Measurements from ENCODE around the gene SLC44A5. TPM values are rescaled to one million over a fixed set of nuclear protein-coding genes. Genes with fewer than 3 reads are reported as not detected.

The SLC44A5 gene
- total RNA-seq, 1 donor from 2014 or later = 0.20 TPM

DNA sequence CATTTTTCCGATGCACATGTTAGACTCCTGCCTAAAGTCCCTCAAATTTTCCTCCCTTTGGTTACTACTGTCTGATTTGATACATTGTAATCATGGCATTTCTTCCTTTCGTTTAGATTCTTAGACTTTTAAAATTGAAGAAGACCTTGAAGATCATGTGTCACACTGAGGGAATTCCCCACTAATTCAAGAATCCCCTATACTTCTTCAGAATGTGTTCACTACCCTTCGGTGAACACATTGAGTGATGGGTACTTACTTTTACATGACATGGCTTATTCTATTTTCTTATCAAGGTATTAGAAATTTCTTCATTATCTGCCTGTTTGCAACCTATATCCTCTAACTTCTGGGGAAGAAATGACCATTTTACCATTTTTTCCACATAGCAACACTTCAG, 390.8 kb downstream of the SLC44A5 start:
- Mint-ChIP-seq H3K4me1 (ENCODE audit: low read depth) (no peaks in the 10 kb centered on the region), H3K27me3 (ENCODE audit: low read depth) (peaks cover 16% of the 10 kb centered on the region), H3K4me3 (ENCODE audit: unreplicated experiment) (no peak overlapping the region), H3K36me3 (ENCODE audit: low read depth) (no peaks in the 10 kb centered on the region), H3K9me3 (ENCODE audit: low read depth) (no peaks in the 10 kb centered on the region), H3K27ac (ENCODE audit: unreplicated experiment) (no peak overlapping the region)
- TF ChIP-seq, protein P1, sequence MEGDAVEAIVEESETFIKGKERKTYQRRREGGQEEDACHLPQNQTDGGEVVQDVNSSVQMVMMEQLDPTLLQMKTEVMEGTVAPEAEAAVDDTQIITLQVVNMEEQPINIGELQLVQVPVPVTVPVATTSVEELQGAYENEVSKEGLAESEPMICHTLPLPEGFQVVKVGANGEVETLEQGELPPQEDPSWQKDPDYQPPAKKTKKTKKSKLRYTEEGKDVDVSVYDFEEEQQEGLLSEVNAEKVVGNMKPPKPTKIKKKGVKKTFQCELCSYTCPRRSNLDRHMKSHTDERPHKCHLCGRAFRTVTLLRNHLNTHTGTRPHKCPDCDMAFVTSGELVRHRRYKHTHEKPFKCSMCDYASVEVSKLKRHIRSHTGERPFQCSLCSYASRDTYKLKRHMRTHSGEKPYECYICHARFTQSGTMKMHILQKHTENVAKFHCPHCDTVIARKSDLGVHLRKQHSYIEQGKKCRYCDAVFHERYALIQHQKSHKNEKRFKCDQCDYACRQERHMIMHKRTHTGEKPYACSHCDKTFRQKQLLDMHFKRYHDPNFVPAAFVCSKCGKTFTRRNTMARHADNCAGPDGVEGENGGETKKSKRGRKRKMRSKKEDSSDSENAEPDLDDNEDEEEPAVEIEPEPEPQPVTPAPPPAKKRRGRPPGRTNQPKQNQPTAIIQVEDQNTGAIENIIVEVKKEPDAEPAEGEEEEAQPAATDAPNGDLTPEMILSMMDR (IDR thresholded peaks at IDR 0.05) = no peak
- no peak for DNase-seq (ENCODE audit: low spot score)

DNA sequence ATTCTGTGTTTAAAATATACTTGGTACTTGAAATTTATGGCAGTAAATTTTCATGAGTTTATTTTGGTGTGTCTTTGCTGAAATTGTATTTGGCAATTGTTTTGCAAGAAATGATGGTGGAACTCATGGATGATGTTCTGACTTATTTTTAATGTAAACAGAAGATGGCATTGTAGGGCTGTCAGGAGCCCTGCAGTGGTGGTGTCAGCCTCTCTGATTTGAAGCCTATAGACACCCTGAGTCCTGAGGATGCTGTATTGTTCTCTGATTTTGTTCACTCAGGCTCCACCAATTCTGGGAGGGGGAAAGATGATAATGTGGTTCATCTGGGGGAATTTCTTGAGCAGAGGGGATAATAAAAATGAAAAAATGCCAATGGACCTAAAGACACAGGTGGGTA, 396.9 kb downstream of the SLC44A5 start:
- Mint-ChIP-seq H3K27me3 (ENCODE audit: low read depth) (peaks cover 12% of the 10 kb centered on the region), H3K36me3 (ENCODE audit: low read depth) (no peaks in the 10 kb centered on the region), H3K4me1 (ENCODE audit: low read depth) (no peaks in the 10 kb centered on the region), H3K27ac (ENCODE audit: unreplicated experiment) (no peak overlapping the region), H3K9me3 (ENCODE audit: low read depth) (no peaks in the 10 kb centered on the region), H3K4me3 (ENCODE audit: unreplicated experiment) (no peak overlapping the region)
- DNase-seq (ENCODE audit: low spot score) = no peak
- TF ChIP-seq, protein P1 (IDR thresholded peaks at IDR 0.05) = no peak

DNA sequence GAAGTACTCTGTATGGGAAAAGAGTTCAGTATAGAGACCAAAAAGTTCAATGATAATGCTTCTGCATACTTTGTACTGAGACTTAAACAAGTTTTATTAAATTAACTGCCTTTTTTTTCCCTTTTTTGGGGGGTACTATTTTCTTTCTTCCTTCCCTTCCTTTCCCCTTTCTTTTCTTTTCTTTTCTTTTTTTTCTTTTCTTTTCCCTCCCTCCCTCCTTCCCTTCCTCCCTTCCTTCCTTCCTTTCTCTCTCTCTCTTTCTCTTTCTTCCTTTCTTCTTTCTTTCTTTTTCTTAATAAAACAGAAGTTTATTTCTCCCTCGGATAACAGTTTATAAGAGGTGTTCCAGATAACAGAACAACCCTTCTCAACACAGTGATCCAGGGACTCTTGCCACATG, 399.3 kb downstream of the SLC44A5 start:
- no peaks in the 10 kb centered on the region for H3K36me3 Mint-ChIP-seq (ENCODE audit: low read depth)
- peaks cover 6% of the 10 kb centered on the region for H3K27me3 Mint-ChIP-seq (ENCODE audit: low read depth)

DNA sequence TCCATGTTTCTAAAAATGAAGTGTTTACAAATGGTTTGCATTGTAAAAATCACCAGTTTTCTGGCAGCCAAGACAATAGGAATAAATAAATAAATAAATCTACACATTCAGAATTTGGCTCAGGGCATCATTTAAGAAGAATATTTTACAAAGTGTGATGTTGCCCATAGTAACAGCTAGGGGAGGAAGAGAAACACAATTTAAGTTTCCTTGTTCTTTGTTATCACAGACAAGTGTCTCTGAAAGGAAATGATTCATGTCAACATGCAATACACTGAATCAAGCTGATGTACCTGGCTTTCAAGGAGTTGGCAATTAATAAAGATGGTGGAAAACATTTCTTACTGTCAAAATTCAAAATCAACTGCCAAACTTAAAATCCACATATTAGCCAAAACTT, 402.1 kb downstream of the SLC44A5 start:
- Mint-ChIP-seq H3K36me3 (ENCODE audit: low read depth) (no peaks in the 10 kb centered on the region), H3K27ac (ENCODE audit: unreplicated experiment) (no peak overlapping the region), H3K4me1 (ENCODE audit: low read depth) (no peaks in the 10 kb centered on the region), H3K4me3 (ENCODE audit: unreplicated experiment) (no peak overlapping the region), H3K9me3 (ENCODE audit: low read depth) (no peaks in the 10 kb centered on the region), H3K27me3 (ENCODE audit: low read depth) (peaks cover 10% of the 10 kb centered on the region)
- TF ChIP-seq, protein P1 (IDR thresholded peaks at IDR 0.05) = no peak
- DNase-seq (ENCODE audit: low spot score) = no peak

More for the DNA sequence above, 399.3 kb downstream of the SLC44A5 start:
- Mint-ChIP-seq H3K27ac (ENCODE audit: unreplicated experiment) (no peak overlapping the region), H3K4me3 (ENCODE audit: unreplicated experiment) (no peak overlapping the region), H3K9me3 (ENCODE audit: low read depth) (no peaks in the 10 kb centered on the region), H3K4me1 (ENCODE audit: low read depth) (no peaks in the 10 kb centered on the region)
- TF ChIP-seq, protein P1 (IDR thresholded peaks at IDR 0.05) = no peak
- no peak for DNase-seq (ENCODE audit: low spot score)

DNA sequence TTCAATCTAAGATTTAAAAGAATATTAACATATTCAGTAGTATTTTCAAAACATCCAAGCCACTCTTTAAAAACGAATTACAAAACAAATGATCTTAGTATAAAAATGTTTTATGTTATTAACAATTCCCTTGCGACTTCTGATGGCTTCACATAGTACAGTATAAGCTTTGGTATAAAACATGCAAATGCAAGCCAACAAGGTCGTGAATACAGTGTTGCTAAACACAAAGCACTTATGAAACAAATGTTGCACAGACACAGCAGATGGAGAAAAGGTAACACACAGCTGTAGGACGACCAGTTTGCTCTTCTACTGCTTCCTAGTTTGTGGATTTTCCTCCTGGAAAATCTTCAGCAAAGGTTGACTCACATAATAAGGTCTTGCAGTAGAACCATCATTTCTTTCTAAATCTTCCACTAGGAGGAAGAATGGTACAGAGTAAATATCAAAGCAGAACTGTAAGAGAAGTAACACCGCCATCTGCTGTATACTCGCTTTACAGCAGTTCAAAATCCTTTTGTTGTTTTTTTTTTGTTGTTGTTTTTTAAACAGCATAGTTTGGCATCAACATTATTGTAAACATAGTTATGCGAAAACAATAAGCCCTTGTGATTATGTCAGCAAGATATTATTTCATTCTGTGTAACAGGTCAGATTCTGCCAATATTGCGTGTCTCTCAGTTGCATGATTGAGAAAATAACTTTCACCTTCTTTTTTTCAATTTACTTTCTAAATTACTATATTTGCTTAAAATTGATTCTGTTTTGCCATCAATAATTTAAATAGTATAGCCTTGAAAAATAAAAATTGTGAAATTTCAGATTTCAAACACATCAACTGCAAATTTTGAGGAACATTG, 407.3 kb downstream of the SLC44A5 start:
- Mint-ChIP-seq H3K36me3 (ENCODE audit: low read depth) (no peaks in the 10 kb centered on the region), H3K27ac (ENCODE audit: unreplicated experiment) (no peak overlapping the region), H3K27me3 (ENCODE audit: low read depth) (peaks cover 16% of the 10 kb centered on the region), H3K4me1 (ENCODE audit: low read depth) (no peaks in the 10 kb centered on the region), H3K9me3 (ENCODE audit: low read depth) (no peaks in the 10 kb centered on the region), H3K4me3 (ENCODE audit: unreplicated experiment) (no peak overlapping the region)
- TF ChIP-seq, protein P1 (IDR thresholded peaks at IDR 0.05) = peak; percentile 96
- no peak for DNase-seq (ENCODE audit: low spot score)

All from chondrocyte (in vitro differentiated cells).